Measurements from ENCODE around the gene UNC80.

UNC80 gene

DNA sequence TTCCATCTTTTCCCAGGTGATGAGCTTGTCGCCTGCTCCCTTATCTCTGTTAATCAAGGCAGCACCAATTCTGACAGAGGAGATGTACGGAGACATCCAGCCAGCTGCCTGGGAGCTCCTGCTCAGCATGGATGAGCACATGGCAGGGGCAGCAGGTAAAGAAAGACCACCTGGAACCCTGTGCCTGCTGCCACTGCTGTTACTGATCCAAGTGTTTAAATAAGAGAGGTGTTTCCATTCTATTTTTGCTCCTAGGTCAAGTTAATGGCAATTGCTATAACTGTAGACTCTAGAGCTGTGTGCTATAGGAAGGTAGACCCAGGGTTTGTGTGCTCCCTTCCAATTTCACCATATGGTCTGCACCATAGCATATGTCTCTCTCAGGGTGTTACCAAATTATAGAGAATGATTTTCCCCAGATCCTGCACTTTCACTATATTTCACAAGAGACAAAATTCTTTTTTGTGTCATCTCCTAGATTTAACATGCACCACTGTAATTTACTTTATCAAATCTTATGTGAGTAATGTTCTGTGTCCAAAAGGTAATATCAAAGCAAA, 142.2 kb downstream of the UNC80 start:
- peak; percentile 81 for DNase-seq

DNA sequence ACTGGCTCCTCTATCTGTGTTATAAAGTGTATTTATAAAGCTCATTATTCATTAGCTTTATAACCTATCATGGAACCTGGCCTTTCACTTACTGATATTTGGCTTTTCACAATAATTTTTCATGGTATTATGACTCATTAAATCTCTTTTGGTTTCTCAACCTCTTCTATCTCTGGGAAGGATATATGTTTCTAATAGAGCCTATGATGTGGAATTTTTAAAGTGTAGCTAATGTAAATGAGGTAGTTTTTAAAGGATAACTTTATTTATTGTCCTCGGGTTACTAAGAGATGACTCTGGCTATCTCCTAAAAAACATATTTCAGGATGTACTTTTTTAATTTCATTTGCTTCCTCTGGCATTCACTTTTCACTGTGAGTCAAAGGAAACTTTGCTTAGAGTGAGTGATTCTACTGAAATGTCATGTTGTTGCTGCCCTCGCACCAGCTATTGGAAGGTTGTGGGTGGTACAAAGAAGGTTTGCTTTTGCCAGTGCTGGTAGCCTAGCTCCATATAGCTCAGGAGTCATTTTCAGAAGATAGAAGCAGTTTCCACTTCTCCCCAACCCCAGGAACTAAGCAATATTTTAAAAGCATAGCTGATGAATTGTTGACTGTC, 145.6 kb downstream of the UNC80 start:
- no peak for DNase-seq

DNA sequence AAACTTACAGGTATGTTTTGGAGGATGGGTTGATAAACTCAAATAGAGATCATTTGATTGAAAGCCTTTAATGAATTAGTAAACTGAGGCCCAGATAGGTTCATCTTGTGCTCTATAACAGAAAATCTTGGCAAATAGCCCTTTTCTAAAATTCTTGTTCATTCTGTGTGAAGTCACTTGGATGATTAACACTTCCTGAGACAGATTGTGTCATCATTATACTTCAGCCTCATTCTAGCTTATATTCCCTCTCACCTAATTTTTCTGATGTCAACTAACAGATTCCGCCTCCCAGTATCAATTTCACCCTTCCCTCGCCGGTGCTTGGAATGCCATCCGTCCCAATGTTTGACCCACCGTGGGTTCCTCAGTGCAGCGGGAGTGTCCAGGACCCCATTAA, 146.6 kb downstream of the UNC80 start:
- DNase-seq = no peak

DNA sequence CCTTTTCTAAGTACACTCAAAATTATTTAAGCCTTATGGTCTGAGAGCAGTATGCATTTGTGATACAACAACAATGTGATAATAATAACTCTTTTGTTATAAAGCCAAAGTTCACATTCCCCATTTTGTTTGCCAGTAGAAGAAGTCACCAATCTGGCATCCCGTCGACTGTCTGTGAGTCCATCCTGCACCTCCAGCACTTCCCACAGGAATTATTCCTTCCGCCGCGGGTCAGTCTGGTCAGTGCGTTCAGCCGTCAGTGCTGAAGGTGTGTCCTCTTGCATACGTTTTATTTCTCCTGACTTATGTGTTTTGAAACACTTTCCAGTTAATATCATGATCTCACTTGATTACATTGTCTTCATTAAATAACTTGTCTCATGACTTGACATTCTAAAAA, 150.5 kb downstream of the UNC80 start:
- DNase-seq = no peak

DNA sequence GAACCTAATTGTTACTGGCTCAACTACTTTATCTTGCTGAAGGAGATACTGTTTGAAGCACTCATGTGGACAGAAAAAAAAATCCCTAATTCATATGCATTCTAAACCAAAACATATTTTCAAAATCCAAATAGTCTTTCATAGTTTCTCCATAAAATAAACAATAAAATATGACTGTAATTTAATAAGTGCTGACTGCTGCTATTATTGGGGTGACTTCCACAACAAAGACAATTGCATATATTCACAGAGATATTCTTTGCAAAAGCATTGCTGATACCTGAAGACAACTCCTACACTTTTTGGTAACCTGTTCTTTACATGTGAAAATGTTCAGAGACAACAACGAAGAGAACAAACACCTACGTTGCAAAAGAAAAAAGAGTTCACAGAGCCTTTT, 157.7 kb downstream of the UNC80 start:
- no peak for DNase-seq

DNA sequence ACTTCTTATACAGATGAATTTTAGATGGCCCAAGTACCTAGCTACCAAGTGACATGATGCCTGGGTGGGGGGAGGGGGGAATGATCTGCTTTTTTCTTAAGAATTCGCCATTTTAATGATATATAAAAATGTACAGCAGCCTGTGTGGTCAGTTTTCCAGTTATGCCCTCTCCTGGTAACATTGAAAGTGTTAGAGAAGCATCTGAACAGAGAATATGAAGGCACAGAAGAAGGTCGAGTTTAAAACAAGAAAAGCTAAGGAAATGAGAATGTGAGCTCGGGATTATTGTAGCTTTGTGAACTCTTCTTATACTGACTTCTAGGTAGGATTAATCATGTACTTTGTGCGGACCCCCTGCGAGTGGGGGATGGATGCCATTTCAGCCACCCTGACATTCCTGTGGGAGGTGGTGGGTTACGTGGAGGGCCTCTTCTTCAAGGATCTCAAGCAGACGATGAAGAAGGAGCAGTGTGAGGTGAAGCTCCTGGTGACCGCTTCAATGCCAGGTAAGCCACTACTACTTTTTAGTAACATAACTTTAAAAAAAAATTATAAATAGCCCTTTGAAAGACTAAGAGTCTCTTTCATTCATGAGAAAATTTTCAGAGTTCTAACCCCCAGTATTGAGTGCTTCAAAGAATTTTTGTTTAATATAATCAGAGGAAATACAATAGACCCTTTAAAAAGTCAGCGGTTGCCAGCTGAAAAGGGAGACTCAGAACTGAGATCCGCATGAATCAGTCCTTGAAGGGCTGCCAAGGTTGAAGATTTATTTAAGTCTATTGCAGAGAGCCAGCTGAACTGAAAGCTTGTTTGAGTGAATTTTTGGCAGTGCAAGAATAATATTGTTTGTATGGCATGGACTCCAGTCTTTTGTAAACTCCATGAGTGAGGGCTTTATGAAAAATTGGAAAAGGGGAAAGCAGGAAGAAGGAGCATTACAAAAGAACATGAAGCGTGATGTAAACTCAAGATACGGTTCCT, 162.2 kb downstream of the UNC80 start:
- DNase-seq = no peak

DNA sequence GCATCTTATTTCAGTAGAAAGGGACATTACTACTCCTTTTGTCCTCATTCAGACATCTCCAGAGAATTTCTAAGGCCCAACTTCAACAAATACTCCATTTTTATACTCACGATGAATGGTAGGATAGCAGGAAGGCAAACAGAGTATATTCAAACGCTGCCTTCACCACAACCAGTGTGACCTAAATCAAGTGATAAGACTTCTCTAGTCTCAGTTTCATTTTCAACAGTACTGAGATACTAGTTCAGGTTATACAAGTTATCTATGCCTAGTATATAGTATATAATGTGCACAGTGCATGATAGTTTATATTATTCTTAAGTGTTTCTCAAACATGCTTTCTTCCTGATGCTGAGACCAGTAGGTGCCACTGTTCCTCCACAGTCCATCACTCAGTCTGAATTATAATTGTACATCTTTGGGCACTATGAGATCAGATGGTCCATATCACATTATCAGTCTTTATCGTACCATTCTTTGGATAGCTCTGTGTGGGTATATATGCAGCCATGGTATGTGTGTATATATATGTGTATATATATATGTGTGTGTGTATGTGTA, 164.6 kb downstream of the UNC80 start:
- DNase-seq = no peak

DNA sequence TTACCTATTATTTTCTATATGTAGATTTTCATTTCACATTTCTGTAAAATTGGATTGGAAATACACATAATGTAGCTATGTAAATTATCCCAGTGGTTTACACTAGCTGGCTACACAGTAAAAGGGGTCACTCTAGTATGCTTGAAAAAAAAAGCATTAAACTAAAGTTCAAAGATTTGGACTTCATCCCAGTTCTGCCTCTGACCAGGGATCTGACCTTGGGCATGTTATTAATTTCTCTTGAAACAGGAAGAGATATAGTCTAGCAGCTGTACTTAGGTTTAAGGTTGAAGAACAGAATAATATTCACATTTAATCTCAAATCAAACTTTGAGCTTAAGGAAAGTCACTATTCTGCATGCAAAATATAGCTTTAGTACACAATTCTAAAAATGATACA, 166.3 kb downstream of the UNC80 start:
- DNase-seq = no peak

DNA sequence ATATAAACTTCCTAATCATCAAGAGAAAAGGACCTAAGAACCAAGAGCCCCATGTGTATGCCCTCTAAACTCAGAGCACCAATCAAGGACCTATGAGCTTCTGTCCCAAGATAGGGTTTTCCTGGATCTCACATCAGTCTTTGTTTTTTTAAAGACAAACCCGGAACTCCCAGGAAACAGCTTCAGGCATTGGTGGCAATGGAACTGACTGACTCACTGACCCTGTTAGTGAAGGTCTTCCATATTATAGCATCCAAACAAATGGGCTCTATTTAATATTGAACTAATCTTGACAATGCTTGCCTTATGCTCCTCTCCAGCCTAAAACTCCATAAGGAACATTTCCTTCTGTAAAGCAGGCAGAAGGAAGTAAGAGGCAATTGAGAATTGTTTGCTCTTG, 167.3 kb downstream of the UNC80 start:
- DNase-seq = no peak

DNA sequence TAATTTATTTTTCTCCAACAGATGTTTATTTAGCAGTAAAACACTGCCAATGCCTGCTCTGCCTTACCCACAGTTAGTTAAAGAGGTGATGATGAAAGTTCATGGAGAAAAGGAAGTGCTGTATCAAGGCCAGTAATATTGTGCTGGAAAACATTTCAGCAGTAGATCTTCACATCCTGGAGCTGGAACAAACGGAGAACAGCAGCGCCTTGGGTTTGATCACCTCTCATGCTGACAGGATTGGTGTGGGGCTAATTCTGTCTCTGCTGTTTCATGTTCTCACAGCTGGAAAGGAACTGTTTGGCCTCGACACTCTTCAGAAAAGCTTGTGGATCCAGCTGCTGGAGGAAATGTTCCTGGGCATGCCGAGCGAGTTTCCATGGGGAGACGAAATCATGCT, 169.3 kb downstream of the UNC80 start:
- no peak for DNase-seq

DNA sequence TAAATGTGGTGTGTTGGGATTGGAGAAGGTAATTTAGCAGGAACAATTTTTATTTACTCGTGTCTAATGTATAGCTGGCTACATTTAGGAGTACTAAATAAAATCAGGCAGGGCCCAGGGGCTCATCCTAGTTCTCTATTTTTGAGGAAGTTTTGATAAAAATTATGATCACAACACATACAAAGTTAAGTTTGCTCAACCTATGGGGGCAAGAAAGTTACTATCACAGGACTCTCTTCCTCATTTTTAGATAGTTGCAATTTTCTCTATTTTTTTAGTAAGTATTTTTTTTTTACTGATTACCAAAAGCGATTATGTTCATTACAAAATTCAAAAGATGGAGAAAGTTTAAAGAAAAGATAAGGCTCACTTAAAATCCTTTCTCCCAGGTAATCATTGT, 170.8 kb downstream of the UNC80 start:
- no peak for DNase-seq

DNA sequence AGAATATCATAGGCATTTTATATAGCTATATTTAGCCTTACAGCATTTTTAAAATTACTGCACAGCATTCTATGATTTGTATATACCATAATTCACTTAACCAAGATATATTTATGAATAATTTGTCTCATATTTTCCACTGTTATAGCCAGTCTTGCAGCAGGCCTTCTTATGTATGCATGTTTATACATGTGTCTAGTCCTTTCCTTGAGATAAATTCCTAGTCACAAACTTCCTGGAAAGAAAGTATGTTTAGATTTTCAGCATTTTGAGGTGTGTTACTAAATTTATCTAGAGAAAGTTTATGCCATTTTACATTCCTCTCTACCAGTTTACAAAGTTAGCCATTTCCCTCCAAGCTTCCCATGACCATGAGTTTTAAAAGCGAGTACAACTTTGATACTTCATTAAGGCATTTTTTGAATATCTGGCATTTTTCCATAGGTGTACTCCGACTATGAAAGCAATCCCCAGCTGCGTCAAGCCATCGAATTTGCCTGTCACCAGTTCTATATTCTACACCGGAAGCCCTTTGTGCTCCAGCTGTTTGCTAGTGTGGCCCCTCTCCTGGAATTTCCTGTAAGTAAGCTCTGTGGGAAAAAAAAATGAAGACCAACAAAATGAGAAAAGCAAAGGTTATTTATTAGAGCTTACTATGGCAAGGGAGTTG, 171.4 kb downstream of the UNC80 start:
- no peak for DNase-seq

DNA sequence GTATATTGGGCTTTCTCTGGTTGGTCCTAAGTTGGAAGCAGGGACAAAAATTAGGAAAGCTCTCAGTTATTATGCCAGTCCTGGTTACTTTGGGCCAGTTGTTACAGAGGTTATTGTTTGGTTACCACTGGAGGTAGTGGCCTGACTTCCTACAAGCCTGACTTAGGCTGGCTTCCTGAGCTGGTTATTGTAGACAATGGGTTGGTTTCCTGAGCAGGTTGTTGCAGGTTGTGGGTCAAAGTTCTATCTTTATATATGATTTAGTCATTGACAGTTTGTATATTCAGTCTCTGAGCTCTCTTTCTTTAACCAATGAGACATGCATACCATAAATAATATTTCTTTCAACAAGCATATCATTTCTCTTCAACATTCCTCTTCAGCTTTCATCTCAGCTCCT, 172.1 kb downstream of the UNC80 start:
- DNase-seq = no peak

DNA sequence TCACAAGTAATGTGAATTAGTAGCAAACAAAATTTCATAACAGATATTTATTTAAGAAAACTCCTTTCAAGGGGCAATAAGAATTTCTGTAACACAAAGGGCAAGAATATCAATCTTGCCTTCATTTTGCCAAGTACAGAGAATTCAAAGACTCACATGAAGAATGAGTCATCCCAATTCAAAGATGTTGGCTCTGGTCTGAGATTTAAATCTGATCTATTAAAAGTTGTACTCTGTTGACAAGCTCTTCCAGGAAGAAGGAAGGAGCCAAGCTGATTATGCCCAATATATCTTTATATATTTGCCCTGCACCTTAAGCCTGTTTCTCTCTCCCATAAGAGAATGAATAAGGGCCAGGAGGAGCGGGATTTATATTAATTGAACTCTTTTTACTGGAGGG, 174.9 kb downstream of the UNC80 start:
- DNase-seq = no peak

DNA sequence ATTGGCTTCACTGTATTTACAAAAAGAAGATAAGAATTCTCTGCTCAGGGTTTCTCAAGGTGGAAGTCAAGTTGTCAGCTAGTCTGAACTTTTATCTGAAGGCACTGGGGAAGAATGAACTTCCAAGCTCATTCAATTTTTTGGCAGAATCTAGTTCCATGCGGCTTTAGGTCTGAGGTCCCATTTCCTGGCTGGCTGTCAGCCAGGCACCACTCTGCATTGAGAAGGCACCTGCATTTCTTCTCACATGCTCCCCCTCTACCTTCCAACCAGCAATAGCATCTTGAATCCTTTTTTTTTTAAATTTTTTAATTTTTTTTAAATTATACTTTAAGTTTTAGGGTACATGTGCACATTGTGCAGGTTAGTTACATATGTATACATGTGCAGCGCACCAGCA, 184.6 kb downstream of the UNC80 start:
- DNase-seq = no peak

DNA sequence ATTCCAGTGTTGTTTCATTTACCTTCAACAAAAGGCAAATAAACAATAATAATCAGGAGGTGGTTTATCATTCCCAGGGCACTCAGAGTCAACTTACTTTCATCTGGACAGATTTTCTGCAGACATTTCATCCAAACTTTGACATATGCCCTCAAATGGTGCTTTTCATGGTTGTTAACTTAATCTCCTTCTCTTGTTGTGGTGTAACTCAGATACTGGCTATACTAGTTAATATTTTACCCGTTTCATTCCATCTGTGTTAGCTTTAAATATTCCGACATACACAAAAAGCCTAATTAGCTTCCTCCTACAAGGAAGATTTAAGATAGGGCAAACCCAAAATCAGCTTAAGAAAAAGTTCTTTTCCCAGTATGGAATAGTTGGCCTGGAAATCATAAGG, 186.4 kb downstream of the UNC80 start:
- DNase-seq = no peak

DNA sequence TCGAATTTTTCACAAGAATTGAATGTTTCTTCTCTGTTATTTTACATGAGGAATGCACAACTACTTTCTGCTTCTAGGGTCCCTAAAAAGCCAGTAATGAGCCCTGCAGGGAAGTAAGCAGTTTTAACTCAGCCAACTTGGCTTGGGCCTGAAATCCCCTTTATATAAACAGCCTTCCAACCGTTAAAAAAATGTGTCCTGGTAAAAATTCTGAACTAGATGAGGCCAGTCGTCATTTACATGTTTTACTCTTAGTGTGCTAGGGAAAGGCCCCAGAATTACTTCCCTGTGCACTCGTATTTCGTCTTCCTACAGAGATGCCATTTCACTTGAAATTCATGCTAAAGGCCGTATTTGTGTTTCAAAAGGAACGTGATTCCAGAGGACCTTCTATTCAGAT, 188.4 kb downstream of the UNC80 start:
- no peak for DNase-seq

DNA sequence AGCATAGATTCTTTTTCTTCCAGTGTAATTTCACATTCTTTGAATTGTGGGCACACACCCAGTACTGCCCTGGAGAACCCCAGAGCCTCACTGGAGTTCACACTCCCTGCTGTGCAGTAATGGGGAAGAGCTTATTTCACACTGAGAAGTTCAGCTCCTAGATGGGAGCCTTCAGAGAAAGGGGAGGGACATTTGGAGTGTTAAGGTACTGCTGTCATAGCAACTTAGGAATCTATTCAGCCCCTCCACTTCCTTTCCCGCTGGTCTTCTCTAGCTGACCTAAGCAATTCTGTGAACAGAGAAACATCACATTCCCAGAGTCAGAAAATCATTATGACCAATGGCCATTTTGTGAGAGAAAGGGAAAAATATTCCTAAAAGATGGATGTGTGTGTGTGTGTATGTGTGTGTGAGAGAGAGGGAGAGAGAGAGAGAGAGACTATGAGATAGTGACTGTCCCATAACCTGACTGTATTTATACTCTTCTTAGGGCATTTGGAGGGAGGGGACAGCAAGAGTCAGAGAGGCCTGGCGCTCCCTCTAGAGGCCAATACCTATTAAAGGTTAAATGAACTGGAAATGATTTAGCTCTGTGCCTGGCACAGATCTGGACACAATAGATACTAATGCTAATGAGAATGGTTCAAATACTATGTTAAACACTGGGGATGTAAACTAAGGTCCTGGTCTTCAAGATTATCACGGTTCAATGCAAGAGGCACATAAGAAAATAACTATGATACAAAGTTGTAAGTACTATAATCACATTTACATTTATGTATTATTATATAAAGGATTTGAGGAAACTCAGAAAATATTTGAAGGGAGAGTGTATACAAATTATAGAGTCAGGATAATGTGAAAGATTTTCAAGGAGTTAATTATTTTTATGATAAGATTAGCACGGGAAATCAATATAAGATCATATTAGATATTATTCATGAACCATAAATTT, 189.3 kb downstream of the UNC80 start:
- peak; percentile 79 for DNase-seq

DNA sequence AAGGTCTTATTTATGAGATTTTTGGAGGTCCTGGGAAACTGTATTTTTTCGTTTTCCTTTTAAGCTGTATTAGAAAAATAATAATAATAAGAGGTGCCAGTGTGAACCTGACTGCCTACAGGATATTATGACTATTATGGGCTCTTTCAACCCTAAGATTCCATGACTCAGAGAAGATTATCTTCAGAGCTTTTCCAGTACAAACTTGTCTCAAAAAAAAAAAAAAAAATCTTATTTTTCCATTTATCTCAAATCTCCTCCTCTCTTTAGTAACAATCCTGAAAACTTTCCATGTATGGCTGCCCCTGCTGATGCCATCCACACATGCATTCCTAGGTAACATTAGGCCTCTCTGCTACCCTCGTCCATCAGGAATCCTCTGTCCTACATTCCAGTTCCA, 194.1 kb downstream of the UNC80 start:
- no peak for DNase-seq

DNA sequence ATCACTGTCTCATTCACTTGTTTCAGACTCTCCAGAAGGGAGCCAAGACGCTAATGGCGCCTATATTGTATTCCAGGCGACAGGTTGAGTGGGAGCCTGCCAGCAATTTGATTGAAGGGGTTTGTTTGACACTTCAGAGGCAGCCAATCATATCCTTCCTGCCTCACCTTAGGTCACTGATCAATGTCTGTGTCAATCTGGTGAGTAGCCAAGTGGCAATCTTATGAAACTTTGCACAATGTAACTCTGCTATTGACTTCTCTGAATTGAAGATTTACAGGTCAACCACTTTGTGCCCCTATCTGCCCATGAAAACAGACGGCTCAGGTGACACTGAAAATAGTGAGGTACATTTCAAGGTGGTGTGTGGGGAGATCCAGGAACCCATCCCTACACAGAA, 198.1 kb downstream of the UNC80 start:
- DNase-seq = no peak

DNA sequence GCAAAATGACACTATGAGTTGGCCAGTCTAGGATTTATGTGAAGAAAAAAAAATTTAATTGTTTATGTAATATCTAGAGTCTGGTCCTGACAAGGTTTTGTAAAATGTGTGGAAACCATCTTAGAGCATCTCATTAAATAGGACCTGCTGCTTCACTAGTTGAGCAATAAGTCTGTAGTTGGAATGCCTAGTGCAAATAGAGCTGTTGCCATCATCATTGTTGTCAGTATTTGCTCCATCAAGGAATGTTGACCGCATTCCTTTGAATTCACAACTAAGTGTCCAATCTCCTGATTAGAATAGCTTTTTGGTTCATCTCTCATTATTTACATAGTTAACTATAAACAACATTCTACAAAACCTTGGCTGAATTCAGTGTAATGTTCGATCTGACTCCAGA, 198.6 kb downstream of the UNC80 start:
- no peak for DNase-seq

DNA sequence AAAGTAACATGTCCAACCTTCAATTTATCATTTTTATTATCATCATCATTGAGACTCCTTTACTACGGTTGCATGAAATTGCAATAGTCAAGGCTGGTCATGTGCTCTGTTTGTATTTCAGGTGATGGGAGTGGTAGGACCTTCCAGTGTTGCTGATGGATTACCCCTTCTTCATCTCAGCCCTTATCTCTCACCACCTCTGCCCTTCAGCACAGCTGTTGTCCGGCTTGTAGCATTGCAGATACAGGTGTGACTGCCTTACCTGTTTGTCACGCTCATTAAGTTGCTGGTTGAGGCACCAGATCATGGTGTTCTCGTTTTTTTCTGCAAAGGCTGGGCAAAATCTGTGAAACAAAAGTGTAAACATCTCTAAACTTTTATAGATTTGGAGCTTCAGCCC, 199.1 kb downstream of the UNC80 start:
- no peak for DNase-seq

Measured in NCI-H1694 (cell line).